ENCODE results near the gene GSTM5. TPM values are rescaled to one million over a fixed set of nuclear protein-coding genes. Genes with fewer than 3 reads are reported as not detected.
A peak's percentile ranks its signal among the peaks of the same experiment; 100 is the strongest.
"Not testable (repeated sequence)": the region's sequence is repeated elsewhere in the genome, so short reads cannot be mapped to it uniquely, and the experiment has no call there.

Gene GSTM5
- total RNA-seq, 1 experiment from 2014 or later: 0.12 TPM

- DNase-seq (ENCODE audit: extremely low read depth, low read depth): no peak
These were observed 14.0 kb downstream of the GSTM5 start for GRCh38 chr1:109726007-109726406.

- DNase-seq (ENCODE audit: extremely low read depth, low read depth): no peak
These were observed 14.8 kb downstream of the GSTM5 start for GRCh38 chr1:109726728-109727373.

GRCh38 chr1:109728870-109729269 lies 16.8 kb downstream of the GSTM5 start:
- no peak for DNase-seq (ENCODE audit: extremely low read depth, low read depth)

DNA sequence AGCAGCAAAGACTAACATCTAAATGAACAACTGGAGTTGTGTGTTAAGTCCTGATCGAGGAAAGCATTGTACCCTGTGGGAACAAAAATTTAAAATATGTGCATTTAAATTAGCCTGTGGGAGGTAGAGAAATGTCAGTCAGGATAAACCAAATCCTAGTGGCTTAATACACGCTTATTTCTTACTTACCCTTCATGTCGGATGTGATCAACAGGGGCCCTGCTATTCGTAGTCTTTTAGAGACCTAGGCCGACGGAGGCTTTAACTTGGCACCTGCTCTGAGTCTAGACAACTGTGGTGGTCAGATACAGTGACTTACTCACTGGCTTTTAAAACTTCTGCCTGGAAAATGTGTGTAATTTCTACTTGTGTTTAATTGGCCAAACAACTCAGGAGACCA lies 18.6 kb downstream of the GSTM5 start:
- no peak for DNase-seq (ENCODE audit: extremely low read depth, low read depth)

GRCh38 chr1:109732390-109732881 lies 20.4 kb downstream of the GSTM5 start:
- no peak for DNase-seq (ENCODE audit: extremely low read depth, low read depth)

DNA sequence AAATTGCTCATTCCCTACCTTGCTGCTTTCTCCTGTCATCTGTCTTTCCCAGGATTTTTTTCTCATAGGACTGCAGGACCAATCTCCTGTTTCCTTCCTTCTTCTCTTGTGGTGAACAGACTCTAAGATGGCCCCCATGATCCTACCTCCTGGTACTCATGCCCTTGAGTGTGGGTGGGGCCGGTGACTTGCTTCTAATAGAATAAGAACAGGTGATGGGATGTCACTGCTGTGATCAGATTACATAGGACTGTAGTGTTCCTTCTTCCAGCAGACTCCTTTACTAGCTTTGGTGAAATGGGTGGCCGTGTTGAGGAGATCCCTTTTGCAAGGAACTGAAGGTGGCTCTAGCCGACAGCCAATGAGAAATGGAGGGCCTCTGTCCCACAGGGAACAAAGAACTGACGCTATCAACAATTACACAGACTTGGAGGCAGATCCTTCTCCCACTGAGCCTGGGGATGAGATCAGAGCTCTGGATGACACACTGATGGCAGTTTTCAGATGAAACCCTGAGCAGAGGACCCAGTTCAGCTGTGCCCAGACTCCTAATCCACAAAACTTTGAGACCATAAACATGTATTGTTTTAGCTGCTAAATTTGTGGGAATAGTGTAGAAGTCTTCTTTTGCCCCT lies 21.3 kb downstream of the GSTM5 start:
- no peak for DNase-seq (ENCODE audit: extremely low read depth, low read depth)

GRCh38 chr1:109739738-109740614 lies 27.9 kb downstream of the GSTM5 start:
- DNase-seq (ENCODE audit: extremely low read depth, low read depth): peak; percentile 72

- no peak for DNase-seq (ENCODE audit: extremely low read depth, low read depth)
These were observed 28.7 kb downstream of the GSTM5 start, which contains the start of gene GSTM3 for GRCh38 chr1:109740615-109741373. TSS of gene GSTM3 (minus strand) at chr1:109741038. CDS start at chr1:109740287, 751 bp downstream.

DNA sequence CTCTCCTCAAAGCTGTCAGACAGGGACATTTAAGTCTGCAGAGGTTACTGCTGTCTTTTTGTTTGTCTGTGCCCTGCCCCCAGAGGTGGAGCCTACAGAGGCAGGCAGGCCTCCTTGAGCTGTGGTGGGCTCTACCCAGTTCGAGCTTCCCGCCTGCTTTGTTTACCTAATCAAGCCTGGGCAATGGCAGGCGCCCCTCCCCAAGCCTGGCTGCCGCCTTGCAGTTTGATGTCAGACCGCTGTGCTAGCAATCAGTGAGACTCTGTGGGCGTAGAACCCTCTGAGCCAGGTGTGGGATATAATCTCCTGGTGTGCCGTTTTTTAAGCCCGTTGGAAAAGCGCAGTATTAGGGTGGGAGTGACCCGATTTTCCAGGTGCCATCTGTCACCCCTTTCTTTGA lies 36.3 kb downstream of the GSTM5 start:
- not testable (repeated sequence) for DNase-seq (ENCODE audit: extremely low read depth, low read depth)

DNA sequence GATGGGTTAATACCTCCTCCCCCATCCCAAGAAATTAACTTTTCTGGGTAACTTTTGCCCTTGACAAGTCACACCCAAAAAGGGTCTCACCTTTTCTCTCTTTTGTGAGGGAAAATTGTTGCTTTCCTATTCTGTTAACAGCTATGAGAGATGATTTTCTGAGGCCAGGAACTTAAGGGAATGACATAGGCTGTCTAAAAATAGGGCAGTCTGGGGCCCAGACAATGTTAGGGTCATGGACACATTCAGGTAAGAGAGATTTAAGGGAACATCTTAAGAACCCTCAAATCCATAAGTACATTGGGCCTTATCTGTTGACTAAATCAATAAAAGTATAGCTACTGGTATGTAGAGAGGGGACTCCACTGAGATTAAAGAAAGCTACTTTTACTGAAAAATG lies 37.2 kb downstream of the GSTM5 start:
- no peak for DNase-seq (ENCODE audit: extremely low read depth, low read depth)

- DNase-seq (ENCODE audit: extremely low read depth, low read depth): no peak
These were observed 38.3 kb downstream of the GSTM5 start for GRCh38 chr1:109750241-109750882.

DNA sequence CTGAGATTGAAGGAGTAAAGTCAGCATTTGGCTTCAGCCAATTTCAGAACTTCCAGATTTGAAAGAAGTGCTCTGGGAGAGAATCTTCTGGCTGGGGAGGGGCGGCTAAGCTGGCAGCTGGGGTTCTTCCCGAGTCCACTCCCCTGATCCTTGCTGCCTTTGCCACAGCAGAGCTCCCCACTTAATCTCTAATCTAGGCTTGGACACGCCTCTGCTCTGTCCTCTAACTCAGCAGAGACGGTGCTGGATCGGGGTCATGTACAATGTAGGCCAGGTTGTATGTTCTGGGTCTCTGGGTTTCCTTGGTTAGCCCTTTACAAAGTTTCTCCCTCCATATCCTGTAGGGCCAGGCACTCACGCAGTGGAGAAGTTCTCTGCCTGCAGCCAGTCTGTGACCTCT lies 38.9 kb downstream of the GSTM5 start:
- DNase-seq (ENCODE audit: extremely low read depth, low read depth): no peak

- no peak for DNase-seq (ENCODE audit: extremely low read depth, low read depth)
These were observed 39.6 kb downstream of the GSTM5 start for GRCh38 chr1:109751531-109752260.

DNA sequence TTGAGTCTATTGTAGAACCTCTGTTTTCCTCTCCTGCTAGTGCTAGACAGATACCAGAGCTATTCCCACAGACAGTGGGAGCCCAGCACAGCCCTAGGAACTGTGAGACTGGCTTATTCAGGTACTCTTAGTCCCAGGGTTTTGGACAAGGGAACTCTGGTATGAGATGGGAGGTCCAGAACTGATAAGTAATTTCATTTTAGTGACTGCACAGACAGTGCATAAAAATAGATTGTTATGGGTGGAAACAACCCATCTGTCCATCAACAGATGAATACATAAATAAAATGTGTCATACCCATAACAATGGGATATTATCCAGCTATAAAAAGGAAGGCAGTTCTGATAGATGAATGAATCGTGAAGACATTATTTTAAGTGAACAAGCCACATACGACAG lies 42.7 kb downstream of the GSTM5 start:
- DNase-seq (ENCODE audit: extremely low read depth, low read depth): no peak

DNA sequence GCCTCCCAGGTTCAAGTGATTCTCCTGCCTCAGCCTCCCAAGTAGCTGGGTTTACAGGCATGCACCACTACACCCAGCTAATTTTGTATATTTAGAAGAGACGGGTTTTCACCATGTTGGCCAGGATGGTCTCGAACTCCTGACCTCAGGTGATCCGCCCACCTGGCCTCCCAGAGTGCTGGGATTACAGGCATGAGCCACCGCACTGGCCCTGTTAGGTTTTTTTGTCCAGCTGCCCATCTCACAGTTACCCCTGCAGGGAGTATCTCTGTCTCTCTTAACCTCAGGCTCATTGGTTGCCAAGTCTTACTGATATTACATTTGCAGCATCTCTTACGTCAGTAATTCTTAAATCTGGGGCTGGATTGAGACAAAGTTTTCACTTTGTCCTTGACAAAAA lies 44.3 kb downstream of the GSTM5 start:
- DNase-seq (ENCODE audit: extremely low read depth, low read depth): not testable (repeated sequence)

GRCh38 chr1:109756848-109757521 lies 44.9 kb downstream of the GSTM5 start:
- DNase-seq (ENCODE audit: extremely low read depth, low read depth): no peak

- no peak for DNase-seq (ENCODE audit: extremely low read depth, low read depth)
These were observed 46.1 kb downstream of the GSTM5 start for GRCh38 chr1:109757936-109758786.
